22Rv1 (cell line): Measurements from ENCODE around the gene DRD2.

Experiments
- H3K27ac ChIP-seq: fragments of 450-650 bp; 2 replicates; pipeline ENCODE4 v1.5.1; 2017
- CTCF ChIP-seq: fragments of 450-650 bp; IDR thresholded peaks from 2 replicates; pipeline ENCODE4 v1.5.1; 2017; ENCODE audit warnings: mild to moderate bottlenecking
- ZFX ChIP-seq: fragments of 450-650 bp; IDR thresholded peaks from 2 replicates; pipeline ENCODE4 v1.6.1; 2017; ENCODE audit warnings: antibody characterized with exemption, borderline replicate concordance

The DRD2 gene

DNA sequence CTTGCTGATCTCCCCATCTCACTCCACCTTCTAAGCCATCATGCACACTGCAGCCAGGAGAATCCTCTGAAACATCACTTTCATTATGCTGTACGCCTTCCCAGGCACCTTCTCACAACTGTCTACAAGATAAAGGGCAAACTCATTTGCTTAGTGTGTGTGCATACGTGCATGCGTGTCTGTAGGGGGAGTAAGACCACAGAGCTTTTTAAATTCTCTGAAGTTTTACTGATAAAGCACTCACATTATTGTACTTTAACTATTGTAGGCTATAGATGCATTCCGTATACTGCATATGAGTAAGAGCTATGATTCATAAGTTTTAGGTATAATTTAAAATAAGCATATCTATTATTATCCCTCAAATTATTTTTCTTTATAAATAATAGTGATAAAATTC lies 102.9 kb downstream of the DRD2 start:
- TF ChIP-seq CTCF (no peak), ZFX (no peak)
- no peak overlapping the region for H3K27ac ChIP-seq

DNA sequence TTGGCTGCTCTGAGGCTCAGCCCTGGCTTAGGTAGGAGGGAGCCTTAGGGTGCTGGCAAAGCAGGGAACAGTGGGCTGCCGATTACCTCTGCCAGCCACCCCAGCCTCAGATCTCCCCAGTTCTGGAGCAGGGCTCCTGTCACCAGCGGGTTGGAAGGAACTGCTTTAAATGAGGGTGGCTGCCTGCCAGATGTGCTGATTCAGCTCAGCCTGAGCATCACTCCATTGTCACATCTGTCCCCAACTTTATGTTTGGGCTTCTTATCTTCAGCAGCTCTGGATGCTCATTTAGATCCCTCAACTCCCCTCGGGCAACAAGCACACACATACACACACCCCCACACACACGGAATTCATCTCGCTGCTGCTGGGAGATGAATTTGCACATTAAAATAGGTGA lies 104.6 kb downstream of the DRD2 start:
- no peak for TF ChIP-seq ZFX
- TF ChIP-seq CTCF: no peak

DNA sequence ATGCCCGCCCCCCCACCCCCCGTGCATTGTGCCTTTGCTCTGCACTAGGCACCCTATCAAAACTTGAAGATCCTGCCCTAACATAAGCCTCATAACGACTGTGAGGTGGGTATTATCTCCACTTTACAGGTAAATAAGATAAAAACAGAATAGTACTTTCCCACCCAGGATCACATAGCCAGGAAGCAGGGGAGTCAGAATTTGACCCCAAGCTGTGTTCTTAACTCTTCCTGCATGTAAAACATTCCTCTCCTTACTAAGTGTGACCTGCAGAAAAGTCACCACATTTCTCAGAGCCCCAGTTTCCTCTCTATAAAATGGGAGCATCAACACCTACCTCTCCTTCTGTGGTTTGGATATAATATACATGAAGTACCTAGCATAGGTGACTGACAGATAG lies 105.8 kb downstream of the DRD2 start:
- no peak for TF ChIP-seq CTCF
- no peak for TF ChIP-seq ZFX
- no peak overlapping the region for H3K27ac ChIP-seq

More for the DNA sequence above, 104.6 kb downstream of the DRD2 start:
- no peak overlapping the region for H3K27ac ChIP-seq

DNA sequence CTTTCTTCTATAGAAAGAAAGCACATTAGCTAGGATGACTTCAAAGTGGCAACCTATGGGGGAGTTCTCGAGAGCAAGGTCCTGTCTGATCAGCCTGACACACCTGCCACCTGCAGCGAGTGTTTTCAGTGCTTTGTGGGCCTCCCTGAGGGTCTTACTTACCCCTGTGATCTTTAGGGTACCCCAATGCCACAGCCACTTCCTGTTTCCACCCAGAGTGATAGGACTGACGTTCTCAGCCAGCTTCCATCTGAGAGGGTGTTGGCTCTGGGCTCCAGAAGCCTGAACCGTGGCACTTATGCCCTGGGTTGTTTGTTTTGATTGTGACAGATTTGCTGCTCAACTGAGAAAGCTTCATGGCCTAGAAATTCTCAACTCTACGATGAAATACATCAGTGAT lies 109.3 kb downstream of the DRD2 start:
- no peak for TF ChIP-seq CTCF
- TF ChIP-seq ZFX: no peak

GRCh38 chr11:113363996-113364641 lies 111.1 kb downstream of the DRD2 start:
- TF ChIP-seq ZFX: no peak
- no peak for TF ChIP-seq CTCF
- no peak overlapping the region for H3K27ac ChIP-seq

More for the DNA sequence above, 109.3 kb downstream of the DRD2 start:
- no peak overlapping the region for H3K27ac ChIP-seq

DNA sequence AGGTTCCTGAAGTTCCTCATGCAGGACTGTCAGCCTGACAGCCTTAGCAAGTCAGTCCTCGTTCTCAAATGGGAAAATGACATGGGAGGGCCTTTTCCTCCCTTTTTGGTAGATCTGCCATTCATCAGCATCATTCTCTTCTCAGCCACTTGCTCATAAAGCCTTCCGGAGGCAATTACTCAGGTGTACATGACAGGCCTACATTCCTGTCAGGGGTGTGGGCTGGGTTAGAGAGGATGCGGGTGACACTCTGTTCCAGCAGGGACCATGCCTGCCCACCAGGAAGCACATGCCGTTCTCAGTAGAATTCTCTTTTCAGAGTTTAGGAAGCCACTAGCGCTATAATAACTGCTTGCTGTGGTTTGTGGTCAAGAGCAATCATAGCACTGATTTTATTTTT lies 111.8 kb downstream of the DRD2 start:
- TF ChIP-seq CTCF (no peak), ZFX (no peak)
- H3K27ac ChIP-seq: no peak overlapping the region
